GM12874 (cell line): ENCODE measurements around the gene PFDN4.

Experiments used
- CTCF ChIP-seq: IDR thresholded peaks from 2 replicates; pipeline ENCODE4 v1.5.1; 2011; ENCODE audit warnings: low read depth, mild to moderate bottlenecking, control low read depth, low read length, moderate library complexity; ENCODE audit not compliant: insufficient read depth

Gene PFDN4

GRCh38 chr20:54268941-54269340 is 61.1 kb downstream of the PFDN4 start:
- TF ChIP-seq CTCF: no peak
